Muscle of leg (tissue), 11 donors: ENCODE results near the gene MINAR1. TPM values are rescaled to one million over a fixed set of nuclear protein-coding genes. Genes with fewer than 3 reads are reported as not detected.

ENCODE experiments used
- DNase-seq: peaks from one replicate; pipeline ENCODE4 v3.0.0; 2013
- H3K27ac ChIP-seq: one replicate; pipeline ENCODE4 v1.5.1; 2013; ENCODE audit warnings: mild to moderate bottlenecking, low read length, control low read depth
- H3K27me3 ChIP-seq: one replicate; pipeline ENCODE4 v1.6.1; 2013; ENCODE audit warnings: low read length; ENCODE audit not compliant: control insufficient read depth, insufficient read depth
- H3K36me3 ChIP-seq: one replicate; pipeline ENCODE4 v1.6.1; 2013; ENCODE audit warnings: low read length; ENCODE audit not compliant: control insufficient read depth, insufficient read depth
- H3K4me1 ChIP-seq: one replicate; pipeline ENCODE4 v1.6.1; 2013; ENCODE audit warnings: low read length; ENCODE audit not compliant: control insufficient read depth, insufficient read depth
- H3K4me3 ChIP-seq: one replicate; pipeline ENCODE4 v1.5.1; 2013; ENCODE audit warnings: low read length, control low read depth
- H3K9me3 ChIP-seq: replicated peaks from 2 replicates; pipeline ENCODE4 v1.6.1; 2013; ENCODE audit warnings: low read depth, low read length; ENCODE audit not compliant: control insufficient read depth
- WGBS: methylation state at CpG from one replicate; pipeline ENCODE4 v1.1.5; 2013; ENCODE audit warnings: missing lambda C conversion rate; ENCODE audit not compliant: insufficient coverage; 5-methylcytosine and 5-hydroxymethylcytosine counted together
- polyA plus RNA-seq, 8 donors: library from polyadenylated mRNA; unstranded; fragments of 120-200 nt; gene quantifications; one replicate each; pipeline versions ENCODE4 v1.2.1 to v1.2.3, GENCODE V29; 2013; ENCODE audit warnings: inconsistent platforms in 1 of 8, low replicate concordance in 1 of 8; ENCODE audit not compliant: insufficient read length in 8 of 8, insufficient read depth in 1 of 8
- total RNA-seq: library from RNA; stranded (reverse); fragments of 120-200 nt; gene quantifications from one replicate; pipeline ENCODE4 v1.2.4, GENCODE V29; 2013

Gene MINAR1
- total and polyA plus RNA-seq, 9 donors, result 0.97 to 2.8 (median 1.7) TPM

GRCh38 chr15:79430901-79431635 is 1.1 kb upstream of the MINAR1 start:
- 6% methylated on average over 3 of the region's 14 CpGs for WGBS
- Histone ChIP-seq H3K4me1 (peaks cover 16% of the 10 kb centered on the region), H3K27me3 (peaks cover 62% of the 10 kb centered on the region), H3K4me3 (peak overlapping the region; percentile 37), H3K27ac (no peak overlapping the region), H3K9me3 (no peaks in the 10 kb centered on the region), H3K36me3 (no peaks in the 10 kb centered on the region)
- DNase-seq, result peak; percentile 14

GRCh38 chr15:79432345-79433275 is 474 bp downstream of the MINAR1 start:
- Histone ChIP-seq H3K27ac (no peak overlapping the region), H3K27me3 (peaks cover 64% of the 10 kb centered on the region), H3K36me3 (no peaks in the 10 kb centered on the region), H3K9me3 (no peaks in the 10 kb centered on the region), H3K4me3 (peak overlapping the region; percentile 21), H3K4me1 (peaks cover 16% of the 10 kb centered on the region)
- no peak for DNase-seq
- whole genome bisulfite sequencing, result 3% methylated on average over 83 of the region's 84 CpGs

DNA sequence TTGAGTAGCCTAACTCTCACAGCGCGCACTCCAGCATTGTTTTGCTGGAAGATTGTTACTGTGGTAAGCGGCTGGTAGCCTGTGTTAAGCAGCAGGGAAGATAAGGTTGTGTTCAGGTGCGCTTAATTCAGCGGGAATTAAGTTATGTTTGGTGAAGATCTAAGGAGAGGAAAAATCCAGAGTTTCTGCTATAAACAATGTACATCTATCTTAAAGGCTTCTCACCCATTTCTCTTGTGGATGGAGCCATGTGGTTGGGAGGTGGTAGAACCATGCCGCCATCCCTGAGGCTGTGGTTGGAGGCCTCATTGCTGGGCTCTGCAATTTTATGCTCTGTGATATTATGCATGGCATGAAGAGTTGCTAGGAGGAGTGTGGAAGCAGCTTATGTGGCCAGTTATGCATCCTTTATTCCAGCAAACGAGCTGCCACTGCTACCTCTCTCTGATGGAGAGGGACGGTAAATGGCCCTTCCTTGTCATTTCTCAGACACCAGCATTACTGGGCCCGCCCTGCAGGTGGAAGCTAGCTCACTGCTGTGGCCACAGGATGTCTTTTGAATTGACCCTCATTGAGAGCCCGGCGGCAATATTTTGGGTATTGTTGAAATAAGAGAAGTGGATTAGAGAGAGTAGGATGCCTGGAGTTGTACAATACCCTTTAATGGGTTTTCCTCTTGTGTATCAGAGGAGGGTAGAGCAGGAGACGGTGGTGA is 1.3 kb downstream of the MINAR1 start:
- H3K27ac ChIP-seq, result no peak overlapping the region
- no peaks in the 10 kb centered on the region for H3K9me3 ChIP-seq
- peaks cover 16% of the 10 kb centered on the region for H3K4me1 ChIP-seq
- no peaks in the 10 kb centered on the region for H3K36me3 ChIP-seq
- H3K4me3 ChIP-seq, result no peak overlapping the region
- 13% methylated on average over 4 of the region's 12 CpGs for WGBS
- no peak for DNase-seq
- peaks cover 59% of the 10 kb centered on the region for H3K27me3 ChIP-seq

- Histone ChIP-seq H3K27me3 (peaks cover 58% of the 10 kb centered on the region), H3K9me3 (no peaks in the 10 kb centered on the region), H3K36me3 (no peaks in the 10 kb centered on the region), H3K4me1 (peaks cover 16% of the 10 kb centered on the region), H3K4me3 (no peak overlapping the region), H3K27ac (no peak overlapping the region)
- DNase-seq, result no peak
- WGBS, result 23% methylated on average over 2 of the region's 3 CpGs
These were observed 2.2 kb downstream of the MINAR1 start for GRCh38 chr15:79434361-79434760.

GRCh38 chr15:79436037-79436780 is 4.1 kb downstream of the MINAR1 start:
- H3K27me3 ChIP-seq, result peaks cover 41% of the 10 kb centered on the region
- no peaks in the 10 kb centered on the region for H3K36me3 ChIP-seq
- no peaks in the 10 kb centered on the region for H3K9me3 ChIP-seq
- no peak overlapping the region for H3K4me3 ChIP-seq
- 65% methylated on average over 8 of the region's 8 CpGs for WGBS
- H3K27ac ChIP-seq, result no peak overlapping the region
- no peak for DNase-seq
- peaks cover 13% of the 10 kb centered on the region for H3K4me1 ChIP-seq

DNA sequence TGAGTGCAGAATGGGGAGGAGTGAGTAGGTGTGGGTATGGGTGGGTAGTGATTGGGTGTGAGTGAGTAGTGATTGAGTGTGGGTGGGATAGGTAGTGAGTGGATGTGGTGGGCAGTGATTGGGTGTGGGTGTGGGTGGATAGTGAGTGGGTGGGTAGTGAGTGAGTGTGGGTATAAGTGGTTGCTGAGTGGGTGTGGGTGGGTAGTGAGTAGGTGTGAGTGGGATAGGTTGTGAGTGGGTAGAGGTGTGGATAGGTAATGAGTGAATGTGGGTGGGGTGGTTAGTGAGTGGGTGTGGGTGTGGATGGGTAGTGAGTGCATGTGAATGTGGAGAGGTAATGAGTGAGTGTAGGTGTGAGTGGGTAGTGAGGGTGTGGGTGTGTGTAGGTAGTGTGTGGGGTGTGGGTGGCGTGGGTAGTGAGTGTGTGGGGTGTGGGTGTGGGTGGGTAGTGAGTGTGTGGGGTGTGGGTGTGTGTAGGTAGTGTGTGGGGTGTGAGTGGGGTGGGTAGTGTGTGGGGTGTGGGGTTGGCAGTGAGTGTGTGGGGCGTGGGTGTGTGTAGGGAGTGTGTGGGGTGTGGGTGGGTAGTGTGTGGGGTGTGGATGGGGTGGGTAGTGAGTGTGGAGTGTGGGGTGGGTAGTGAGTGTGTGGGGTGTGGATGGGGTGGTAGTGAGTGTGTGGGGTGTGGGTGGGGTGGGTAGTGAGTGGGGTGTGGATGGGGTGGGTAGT is 5.3 kb downstream of the MINAR1 start:
- Histone ChIP-seq H3K27me3 (peaks cover 29% of the 10 kb centered on the region), H3K27ac (no peak overlapping the region), H3K4me1 (peaks cover 6% of the 10 kb centered on the region), H3K36me3 (no peaks in the 10 kb centered on the region), H3K9me3 (no peaks in the 10 kb centered on the region), H3K4me3 (no peak overlapping the region)
- WGBS, result no CpG with 5 or more reads among the region's 2 CpGs
- DNase-seq, result no peak

- no peaks in the 10 kb centered on the region for H3K36me3 ChIP-seq
- H3K4me3 ChIP-seq, result no peak overlapping the region
- H3K9me3 ChIP-seq, result no peaks in the 10 kb centered on the region
- H3K27me3 ChIP-seq, result peaks cover 15% of the 10 kb centered on the region
- no peaks in the 10 kb centered on the region for H3K4me1 ChIP-seq
- 90% methylated on average over 3 of the region's 5 CpGs for WGBS
- no peak overlapping the region for H3K27ac ChIP-seq
- DNase-seq, result no peak
These were observed 7.1 kb downstream of the MINAR1 start for GRCh38 chr15:79439236-79439635.

GRCh38 chr15:79440355-79440908 is 8.3 kb downstream of the MINAR1 start:
- 49% methylated on average over 5 of the region's 7 CpGs for WGBS
- DNase-seq, result no peak

DNA sequence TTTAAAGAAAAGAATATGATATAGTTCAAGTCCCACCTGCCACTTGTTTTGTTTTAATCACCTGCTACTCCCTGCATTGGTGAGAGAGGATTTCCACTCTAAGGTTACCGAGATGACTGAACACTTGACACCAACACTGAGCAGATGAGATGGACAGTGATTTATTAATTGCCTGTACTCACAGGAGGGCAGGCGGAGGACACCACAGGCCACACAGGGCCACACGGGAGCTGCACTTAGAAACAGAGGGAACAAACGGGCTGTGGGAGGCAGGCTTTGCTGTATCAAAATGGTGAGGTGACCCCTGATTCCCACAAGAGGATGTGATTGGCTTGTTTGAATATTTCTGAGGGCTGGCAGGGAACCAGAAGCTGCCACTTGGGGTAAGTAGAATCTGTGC is 10.8 kb downstream of the MINAR1 start:
- DNase-seq, result peak; percentile 62
- Histone ChIP-seq H3K36me3 (no peaks in the 10 kb centered on the region), H3K27me3 (no peaks in the 10 kb centered on the region), H3K4me1 (no peaks in the 10 kb centered on the region), H3K9me3 (peaks cover 3% of the 10 kb centered on the region), H3K27ac (no peak overlapping the region), H3K4me3 (no peak overlapping the region)
- WGBS, result 35% methylated on average over 4 of the region's 4 CpGs

More at GRCh38 chr15:79440355-79440908, 8.3 kb downstream of the MINAR1 start:
- Histone ChIP-seq H3K27me3 (peaks cover 5% of the 10 kb centered on the region), H3K4me1 (no peaks in the 10 kb centered on the region), H3K27ac (no peak overlapping the region), H3K9me3 (peaks cover 3% of the 10 kb centered on the region), H3K36me3 (no peaks in the 10 kb centered on the region), H3K4me3 (no peak overlapping the region)
